Epidermal melanocyte (primary cell): ENCODE measurements around the gene ZNF595.
"Not testable (repeated sequence)": the region's sequence is repeated elsewhere in the genome, so short reads cannot be mapped to it uniquely, and the experiment has no call there.

Experiments used
- DNase-seq: peaks from one replicate; pipeline ENCODE4 v3.0.0; 2011; ENCODE audit warnings: low spot score; ENCODE audit not compliant: insufficient read length

Gene ZNF595

DNA sequence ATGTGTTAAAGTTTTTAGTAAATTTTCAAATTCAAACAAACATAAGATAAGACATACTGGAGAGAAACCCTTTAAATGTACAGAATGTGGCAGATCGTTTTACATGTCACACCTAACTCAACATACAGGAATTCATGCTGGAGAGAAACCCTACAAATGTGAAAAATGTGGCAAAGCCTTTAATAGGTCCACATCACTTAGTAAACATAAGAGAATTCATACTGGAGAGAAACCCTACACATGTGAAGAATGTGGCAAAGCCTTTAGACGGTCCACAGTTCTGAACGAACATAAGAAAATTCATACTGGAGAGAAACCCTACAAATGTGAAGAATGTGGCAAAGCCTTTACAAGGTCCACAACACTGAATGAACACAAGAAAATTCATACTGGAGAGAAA lies 32.8 kb downstream of the ZNF595 start:
- no peak for DNase-seq

DNA sequence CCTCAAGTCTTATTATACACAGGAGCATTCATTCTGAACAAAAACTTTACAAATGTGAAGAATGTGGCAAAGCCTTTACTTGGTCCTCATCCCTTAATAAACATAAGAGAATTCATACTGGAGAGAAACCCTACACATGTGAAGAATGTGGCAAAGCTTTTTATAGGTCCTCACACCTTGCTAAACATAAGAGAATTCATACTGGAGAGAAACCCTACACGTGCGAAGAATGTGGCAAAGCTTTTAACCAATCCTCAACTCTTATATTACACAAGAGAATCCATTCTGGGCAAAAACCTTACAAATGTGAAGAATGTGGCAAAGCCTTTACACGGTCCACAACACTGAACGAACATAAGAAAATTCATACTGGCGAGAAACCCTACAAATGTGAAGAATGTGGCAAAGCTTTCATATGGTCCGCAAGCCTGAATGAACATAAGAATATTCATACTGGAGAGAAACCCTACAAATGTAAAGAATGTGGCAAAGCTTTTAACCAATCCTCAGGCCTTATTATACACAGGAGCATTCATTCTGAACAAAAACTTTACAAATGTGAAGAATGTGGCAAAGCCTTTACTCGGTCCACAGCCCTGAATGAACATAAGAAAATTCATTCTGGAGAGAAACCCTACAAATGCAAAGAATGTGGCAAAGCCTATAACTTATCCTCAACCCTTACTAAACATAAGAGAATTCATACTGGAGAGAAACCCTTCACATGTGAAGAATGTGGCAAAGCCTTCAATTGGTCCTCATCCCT lies 33.6 kb downstream of the ZNF595 start:
- not testable (repeated sequence) for DNase-seq

- no peak for DNase-seq
These were observed 45.3 kb downstream of the ZNF595 start for GRCh38 chr4:98386-98785.

GRCh38 chr4:99863-100262 lies 46.7 kb downstream of the ZNF595 start:
- no peak for DNase-seq

GRCh38 chr4:107083-107443 lies 53.9 kb downstream of the ZNF595 start:
- no peak for DNase-seq

- DNase-seq = no peak
These were observed 54.6 kb downstream of the ZNF595 start for GRCh38 chr4:107444-108429.

DNA sequence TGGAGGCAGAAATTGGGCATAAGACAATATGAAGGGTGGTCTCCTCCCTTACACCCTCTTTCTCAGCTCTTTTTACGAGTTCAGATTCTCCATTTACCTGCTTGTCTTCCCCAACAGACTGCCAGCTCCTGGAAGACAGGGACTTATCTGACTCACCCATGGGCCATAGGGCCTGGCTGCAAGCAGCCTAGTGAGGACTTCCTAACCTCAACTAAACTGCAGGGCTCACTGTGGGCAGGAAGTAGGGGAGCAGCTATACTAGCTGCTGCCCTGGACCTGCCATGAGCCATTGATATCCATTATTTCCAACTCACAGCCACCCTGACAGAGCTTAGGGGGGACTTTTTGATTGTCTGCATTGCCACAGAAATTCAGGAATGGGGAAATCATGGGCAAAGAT lies 59.6 kb downstream of the ZNF595 start:
- DNase-seq = no peak

DNA sequence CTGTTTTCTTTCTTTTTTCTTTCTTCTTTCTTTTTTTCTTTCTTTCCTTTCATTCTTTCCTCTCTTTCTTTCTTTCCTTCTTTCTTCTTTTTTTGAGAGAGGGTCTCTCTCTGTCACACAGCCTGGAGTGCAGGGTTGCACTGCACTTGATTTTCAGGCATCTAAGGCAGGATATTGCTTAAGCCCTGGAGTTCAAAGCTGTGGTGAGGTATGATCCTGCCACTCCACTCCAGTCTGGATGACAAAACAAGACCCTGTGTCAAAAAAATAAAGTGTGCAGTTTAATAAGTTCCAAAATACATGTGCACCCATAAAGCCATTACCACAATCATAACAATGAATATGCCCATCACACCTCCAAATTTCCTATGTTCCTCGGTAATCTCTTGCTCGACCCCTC lies 60.6 kb downstream of the ZNF595 start:
- DNase-seq = no peak

DNA sequence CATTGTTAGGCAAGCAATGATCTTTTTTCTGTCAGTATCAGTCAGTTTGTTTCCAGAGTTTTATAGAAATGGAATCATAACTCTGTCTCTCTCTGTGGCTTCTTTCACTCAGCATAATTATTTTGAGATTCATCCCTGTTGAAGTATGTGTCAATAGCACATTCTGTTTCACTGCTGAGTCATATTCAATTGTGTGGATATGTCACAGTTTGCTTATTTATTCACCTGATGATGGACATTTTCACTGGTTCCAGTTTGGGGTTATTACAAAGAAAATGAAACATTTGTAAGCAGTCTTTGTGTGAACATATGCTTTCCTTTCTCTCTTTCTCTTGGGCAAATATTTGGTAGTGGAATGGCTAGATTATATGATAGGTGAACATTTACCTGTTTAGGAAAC lies 61.0 kb downstream of the ZNF595 start:
- no peak for DNase-seq

DNA sequence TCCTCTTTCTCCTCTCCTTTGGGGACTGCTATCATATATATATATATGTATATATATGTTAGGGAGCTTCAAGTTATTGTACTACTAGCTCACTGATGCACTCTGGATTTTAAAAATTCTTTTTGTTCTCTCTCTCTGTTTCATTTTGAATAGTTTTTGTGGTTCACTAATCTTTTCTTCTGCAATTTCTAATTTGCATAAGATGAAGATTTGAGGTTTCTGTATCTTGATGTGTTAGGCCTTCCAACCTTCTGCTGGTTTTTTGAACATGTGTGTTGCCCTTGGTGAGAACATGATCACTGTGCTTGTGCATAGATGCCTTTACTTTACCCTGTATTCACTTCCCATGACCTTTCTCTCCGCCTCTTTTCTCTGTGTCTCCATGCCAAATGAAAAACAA lies 63.4 kb downstream of the ZNF595 start:
- no peak for DNase-seq

DNA sequence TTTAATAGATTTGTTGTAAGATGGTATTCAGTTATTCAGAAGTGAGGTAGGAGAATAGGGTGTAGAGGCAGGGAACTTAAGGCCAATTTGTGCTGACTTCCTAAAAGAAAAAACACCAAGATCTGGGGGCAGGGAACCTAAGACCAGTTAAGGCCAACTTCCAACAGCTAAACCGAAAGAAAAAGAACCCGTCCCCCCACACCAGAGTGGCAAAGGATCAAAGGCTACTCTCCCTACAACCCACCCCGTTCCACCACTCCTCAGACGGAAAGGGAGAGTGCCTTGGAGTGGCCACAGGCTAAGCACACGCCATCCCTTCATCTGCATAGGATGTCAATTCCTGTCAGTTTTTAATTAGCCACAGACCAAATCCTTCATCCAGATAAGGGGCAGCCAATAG lies 67.5 kb downstream of the ZNF595 start:
- no peak for DNase-seq

- no peak for DNase-seq
These were observed 68.4 kb downstream of the ZNF595 start for GRCh38 chr4:121408-122084.

DNA sequence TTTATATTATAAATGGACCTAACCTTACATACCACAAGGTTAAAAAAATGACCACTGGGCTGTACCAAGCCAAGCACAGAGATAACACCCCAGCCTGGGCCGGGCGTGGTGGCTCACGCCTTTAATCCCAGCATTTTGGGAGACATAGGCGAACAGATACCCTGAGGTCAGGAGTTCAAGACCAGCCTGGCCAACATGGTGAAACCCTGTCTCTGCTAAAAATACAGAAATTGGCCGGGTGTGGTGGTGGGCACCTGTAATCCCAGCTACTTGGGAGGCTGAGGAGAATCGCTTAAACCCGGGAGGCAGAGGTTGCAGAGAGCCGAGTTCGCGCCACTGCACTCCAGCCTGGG lies 70.8 kb downstream of the ZNF595 start:
- DNase-seq = not testable (repeated sequence)

DNA sequence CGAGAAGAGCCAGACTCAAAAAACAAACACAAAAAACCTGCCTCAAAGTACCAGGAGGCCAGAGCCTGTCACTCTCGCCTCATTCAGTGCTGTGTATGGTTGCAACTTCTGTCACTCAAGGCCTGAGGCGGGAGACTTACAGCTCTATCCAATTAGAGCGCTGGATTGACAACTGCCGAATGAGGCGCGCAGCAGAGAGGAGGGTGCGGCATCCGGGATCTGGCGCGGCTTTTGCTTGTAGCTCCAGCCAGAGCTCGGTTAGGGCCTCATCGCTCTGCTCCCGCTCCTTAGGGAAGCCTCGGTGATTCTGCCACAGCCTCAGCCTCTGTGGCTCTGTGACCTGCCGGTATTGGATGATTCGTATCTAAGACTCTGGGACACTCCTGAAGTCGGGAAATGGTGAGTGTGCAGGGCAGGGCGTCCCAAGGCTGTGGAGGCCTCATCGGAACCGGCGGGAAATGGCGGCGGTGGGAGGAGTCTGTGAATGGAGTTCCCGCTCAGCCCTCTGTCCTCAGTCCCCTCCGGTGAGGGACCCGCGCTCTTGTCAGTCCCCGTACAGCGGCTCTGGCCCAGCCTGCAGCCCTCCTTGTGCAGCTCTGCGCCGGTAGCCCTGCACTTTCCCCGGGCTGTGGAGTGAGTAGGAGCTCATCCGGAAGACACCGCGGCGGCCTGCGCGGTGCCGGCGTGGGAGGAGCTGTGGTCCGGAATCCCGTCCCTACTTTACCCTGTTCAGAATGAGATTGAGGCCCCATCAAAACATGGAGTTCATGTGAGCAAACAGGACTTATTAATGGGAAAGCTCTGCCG lies 71.4 kb downstream of the ZNF595 start, which contains the start of gene ZNF718:
Gene ZNF718 (plus strand): TSS at position 227 of the 807 bp plus-strand sequence. CDS start 170 bp downstream, at position 397.
- peak; percentile 97 for DNase-seq

DNA sequence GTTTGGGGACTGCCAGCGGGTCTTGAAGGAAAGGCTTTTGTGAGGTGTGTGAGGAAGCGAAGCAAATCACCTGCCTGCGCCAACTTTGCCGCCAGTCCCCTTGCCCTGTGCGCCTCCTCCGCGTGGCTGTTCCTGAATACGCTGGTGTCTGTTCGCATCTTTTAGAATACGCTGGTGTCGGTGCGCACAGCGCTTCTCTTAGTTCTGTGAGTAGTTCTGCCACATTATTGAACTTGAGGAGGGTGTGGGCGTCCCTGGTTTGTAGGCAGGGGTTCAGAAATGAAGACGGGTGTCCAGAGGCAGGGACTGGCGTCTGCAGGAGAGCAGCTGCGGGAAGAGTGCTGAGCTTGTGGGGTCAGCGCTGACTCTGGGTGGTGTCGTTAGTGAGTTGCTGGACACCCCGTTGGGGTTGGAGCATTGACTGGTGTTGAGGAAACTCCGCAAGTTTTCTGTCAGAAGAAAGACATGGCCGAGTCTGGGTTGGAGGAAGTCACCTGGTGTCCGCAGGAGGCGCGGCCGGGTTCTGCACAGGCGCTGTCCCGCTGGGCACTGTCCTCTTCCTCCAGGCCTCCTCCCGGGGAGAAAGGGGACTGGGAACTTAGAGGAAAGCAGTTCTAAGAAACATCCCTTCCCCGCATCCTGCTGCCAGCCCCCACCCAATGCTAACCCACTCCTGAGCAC lies 72.1 kb downstream of the ZNF595 start:
- no peak for DNase-seq

GRCh38 chr4:125833-126232 lies 72.7 kb downstream of the ZNF595 start:
- DNase-seq = no peak

DNA sequence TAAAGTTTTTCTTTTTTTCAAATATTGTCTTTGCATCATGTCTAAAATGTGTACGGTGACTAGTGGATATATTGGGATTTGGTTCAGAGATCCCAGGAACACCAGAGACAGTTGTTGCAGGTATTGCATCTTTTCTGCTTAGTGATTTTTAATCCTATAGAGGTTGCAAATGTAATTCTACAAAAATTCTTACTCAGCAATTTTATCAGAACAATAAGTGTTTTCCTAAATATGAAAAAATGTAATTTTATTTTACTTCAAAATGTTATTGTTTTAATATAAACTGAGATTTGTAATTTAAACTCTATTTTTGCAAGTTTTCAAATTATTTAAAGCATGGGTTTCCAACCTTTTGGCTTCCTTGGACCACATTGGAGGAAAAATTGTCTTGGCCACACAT lies 79.4 kb downstream of the ZNF595 start:
- no peak for DNase-seq
